Keratinocyte (primary cell): ENCODE results near the gene CRNN. TPM values are rescaled to one million over a fixed set of nuclear protein-coding genes. Genes with fewer than 3 reads are reported as not detected.
A peak's percentile ranks its signal among the peaks of the same experiment; 100 is the strongest.

Source experiments
- DNase-seq: peaks from one replicate; pipeline ENCODE4 v3.0.0-alpha.2; 2011; ENCODE audit warnings: low read depth, missing footprints, low spot score
- FAIRE-seq: peaks from 2 replicates; lab custom pipeline; 2011; peaks lifted over from hg19 to GRCh38; lab: Jason Lieb, UNC
- H2AFZ ChIP-seq: 2 replicates; pipeline ENCODE4 v1.6.0; 2012; ENCODE audit warnings: low read length, control low read depth, inconsistent platforms; ENCODE audit not compliant: control insufficient read depth
- H3K27ac ChIP-seq: 2 replicates; pipeline ENCODE4 v1.5.1; 2011; ENCODE audit warnings: low read length; ENCODE audit not compliant: control insufficient read depth, insufficient read depth
- H3K27me3 ChIP-seq: 3 replicates; pipeline ENCODE4 v1.6.0; 2011; ENCODE audit warnings: low read length; ENCODE audit not compliant: control insufficient read depth, insufficient read depth; ENCODE audit errors: extremely low read depth
- H3K36me3 ChIP-seq, 2 experiments: 2 replicates in 1 of 2; 3 replicates in 1 of 2; pipeline ENCODE4 v1.5.1; 2011; ENCODE audit warnings: low read length in 2 of 2, mild to moderate bottlenecking in 1 of 2; ENCODE audit not compliant: control insufficient read depth in 2 of 2, insufficient read depth in 2 of 2; ENCODE audit errors: extremely low read depth in 1 of 2
- H3K4me1 ChIP-seq: 3 replicates; pipeline ENCODE4 v1.5.1; 2011; ENCODE audit warnings: low read length; ENCODE audit not compliant: control insufficient read depth, insufficient read depth; ENCODE audit errors: extremely low read depth
- H3K4me2 ChIP-seq: 3 replicates; pipeline ENCODE4 v1.6.0; 2011; ENCODE audit warnings: low read depth, low read length; ENCODE audit not compliant: control insufficient read depth, insufficient read depth; ENCODE audit errors: extremely low read depth
- H3K4me3 ChIP-seq, 3 experiments: fragments of 200-600 bp in 1 of 3; sonication (generic) in 1 of 3; 2 replicates in 2 of 3; 3 replicates in 1 of 3; pipeline ENCODE4 v1.5.1; 2011 to 2016; ENCODE audit warnings: low read length in 3 of 3, mild to moderate bottlenecking in 3 of 3, control low read depth in 2 of 3, inconsistent platforms in 1 of 3, low read depth in 1 of 3, mixed read lengths in 1 of 3, mixed run types in 1 of 3, moderate library complexity in 1 of 3; ENCODE audit not compliant: control insufficient read depth in 2 of 3, insufficient read depth in 2 of 3; ENCODE audit errors: extremely low read depth in 1 of 3
- H3K79me2 ChIP-seq: 2 replicates; pipeline ENCODE4 v1.6.0; 2012; ENCODE audit warnings: low read length; ENCODE audit not compliant: control insufficient read depth, insufficient read depth
- H3K9ac ChIP-seq: 3 replicates; pipeline ENCODE4 v1.6.0; 2011; ENCODE audit warnings: low read length; ENCODE audit not compliant: control insufficient read depth, insufficient read depth; ENCODE audit errors: extremely low read depth
- H3K9me1 ChIP-seq: 3 replicates; pipeline ENCODE4 v1.6.0; 2011; ENCODE audit warnings: low read length; ENCODE audit not compliant: control insufficient read depth, insufficient read depth; ENCODE audit errors: extremely low read depth
- H3K9me3 ChIP-seq: 2 replicates; pipeline ENCODE4 v1.5.1; 2012; ENCODE audit warnings: low read depth, low read length; ENCODE audit not compliant: control insufficient read depth
- H4K20me1 ChIP-seq: 3 replicates; pipeline ENCODE4 v1.6.0; 2011; ENCODE audit warnings: low read length; ENCODE audit not compliant: control insufficient read depth, insufficient read depth; ENCODE audit errors: extremely low read depth
- CTCF ChIP-seq, 3 experiments: IDR thresholded peaks in 1 of 3; conservative IDR thresholded peaks in 1 of 3; optimal IDR thresholded peaks in 1 of 3; 2 replicates in 2 of 3; 3 replicates in 1 of 3; pipeline versions ENCODE3 to v1.5.1; 2011; ENCODE audit warnings: low read length in 3 of 3, mild to moderate bottlenecking in 3 of 3, moderate library complexity in 2 of 3, control low read depth in 1 of 3, inconsistent platforms in 1 of 3; ENCODE audit not compliant: insufficient read depth in 2 of 3; ENCODE audit errors: extremely low read depth in 1 of 3
- EZH2 ChIP-seq: IDR thresholded peaks from one replicate; pipeline ENCODE4 v1.6.1; 2012; ENCODE audit warnings: inconsistent platforms, mild to moderate bottlenecking, low read length, moderate library complexity
- dilution Hi-C: fragments of 300-500 bp; cut with MboI; formaldehyde crosslinking; loops from one replicate; pipeline ENCODE4 v1.7.0; 2020; ENCODE audit warnings: low sequenced_read_pairs; ENCODE audit not compliant: extremely low pct_ligation_motif_present
- polyA plus RNA-seq, 5 experiments: library from polyadenylated mRNA; depleted of rRNA in 3 of 5; stranded (reverse) in 3 of 5; stranded (forward) in 1 of 5; unstranded in 1 of 5; fragments of >200 nt; gene quantifications; 1 replicate in 1 of 5; 2 replicates in 3 of 5; 3 replicates in 1 of 5; pipeline versions ENCODE4 v1.2.1 to v1.2.3, GENCODE V29; 2011 to 2012; ENCODE audit warnings: missing spikeins in 2 of 5, low read depth in 1 of 5, low replicate concordance in 1 of 5

Gene CRNN
- polyA plus RNA-seq, 1 donor (not counting 4 experiments of a cell fraction or from before 2014, with no cell fraction given): 0.05 TPM

- dilution Hi-C loops: no loop called here
- Histone ChIP-seq H3K9me1 (no peaks in the 10 kb centered on the region), H3K36me3 (no peaks in the 10 kb centered on the region), H4K20me1 (no peaks in the 10 kb centered on the region), H3K9ac (no peak overlapping the region), H3K9me3 (no peaks in the 10 kb centered on the region), H2AFZ (no peak overlapping the region), H3K4me3 (no peak overlapping the region), H3K27me3 (peaks cover 24% of the 10 kb centered on the region), H3K4me1 (peaks cover under 1% of the 10 kb centered on the region), H3K27ac (no peak overlapping the region), H3K79me2 (no peaks in the 10 kb centered on the region), H3K4me2 (no peak overlapping the region)
- FAIRE-seq: peak; percentile 80
- DNase-seq: no peak
- TF ChIP-seq EZH2 (no peak), CTCF (optimal IDR thresholded peaks at IDR 0.05 in 1 of 3, IDR thresholded peaks at IDR 0.05 in 1 of 3, conservative IDR thresholded peaks at IDR 0.05 in 1 of 3; ENCODE audit: extremely low read depth in 1 of 3, insufficient read depth in 2 of 3, low read length in 3 of 3) (peak; percentile 86 to 95 (median 87))
Observed at GRCh38 chr1:152398812-152399698, 15.0 kb downstream of the CRNN start.

- H3K4me1 ChIP-seq: peaks cover 17% of the 10 kb centered on the region
- H3K9ac ChIP-seq: no peak overlapping the region
- no peak for DNase-seq
- H3K27ac ChIP-seq: no peak overlapping the region
- H4K20me1 ChIP-seq: no peaks in the 10 kb centered on the region
- H3K36me3 ChIP-seq: no peaks in the 10 kb centered on the region
- no peaks in the 10 kb centered on the region for H3K9me3 ChIP-seq
- no peak overlapping the region for H2AFZ ChIP-seq
- no peak overlapping the region for H3K4me3 ChIP-seq
- no peak for FAIRE-seq
- H3K9me1 ChIP-seq: no peaks in the 10 kb centered on the region
- no peak overlapping the region for H3K4me2 ChIP-seq
- dilution Hi-C loops: no loop called here
- H3K79me2 ChIP-seq: no peaks in the 10 kb centered on the region
- peaks cover 26% of the 10 kb centered on the region for H3K27me3 ChIP-seq
- no peak for TF ChIP-seq CTCF (optimal IDR thresholded peaks at IDR 0.05 in 1 of 3, IDR thresholded peaks at IDR 0.05 in 1 of 3, conservative IDR thresholded peaks at IDR 0.05 in 1 of 3; ENCODE audit: extremely low read depth in 1 of 3, insufficient read depth in 2 of 3, low read length in 3 of 3)
- no peak for TF ChIP-seq EZH2
Observed at GRCh38 chr1:152397474-152397873, 16.6 kb downstream of the CRNN start.
